HG03558 (cell line): ENCODE results near the gene GALNT7.

ENCODE experiments used
- ATAC-seq: cut with Tn5 transposase; IDR thresholded peaks from one replicate; pipeline ENCODE4 v1.9.1; 2021; ENCODE audit warnings: moderate number of reproducible peaks; ENCODE audit not compliant: unreplicated experiment; ENCODE audit errors: extremely low read depth

GALNT7 gene

DNA sequence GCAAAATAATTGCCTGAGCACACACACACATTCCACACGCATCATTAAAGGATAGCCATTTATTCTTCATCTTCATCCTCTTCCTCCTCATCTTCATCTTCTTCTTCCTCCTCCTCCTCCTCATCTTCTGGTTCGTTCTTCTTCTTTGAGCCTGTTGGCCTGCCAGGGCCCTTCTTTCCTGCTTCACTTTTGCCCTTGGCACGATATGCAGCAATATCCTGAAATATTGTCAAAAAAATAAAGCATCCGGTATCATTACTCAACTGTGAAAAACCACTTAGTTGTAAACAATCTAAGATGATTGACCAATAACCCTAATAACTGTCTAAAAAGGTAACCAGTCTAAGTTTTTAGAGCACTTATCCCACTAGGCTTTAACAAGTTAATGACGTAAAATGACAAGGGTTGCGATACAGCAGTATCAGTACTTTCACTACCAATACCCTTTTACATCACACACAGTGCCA, 163.4 kb downstream of the GALNT7 start:
- ATAC-seq, result no peak

DNA sequence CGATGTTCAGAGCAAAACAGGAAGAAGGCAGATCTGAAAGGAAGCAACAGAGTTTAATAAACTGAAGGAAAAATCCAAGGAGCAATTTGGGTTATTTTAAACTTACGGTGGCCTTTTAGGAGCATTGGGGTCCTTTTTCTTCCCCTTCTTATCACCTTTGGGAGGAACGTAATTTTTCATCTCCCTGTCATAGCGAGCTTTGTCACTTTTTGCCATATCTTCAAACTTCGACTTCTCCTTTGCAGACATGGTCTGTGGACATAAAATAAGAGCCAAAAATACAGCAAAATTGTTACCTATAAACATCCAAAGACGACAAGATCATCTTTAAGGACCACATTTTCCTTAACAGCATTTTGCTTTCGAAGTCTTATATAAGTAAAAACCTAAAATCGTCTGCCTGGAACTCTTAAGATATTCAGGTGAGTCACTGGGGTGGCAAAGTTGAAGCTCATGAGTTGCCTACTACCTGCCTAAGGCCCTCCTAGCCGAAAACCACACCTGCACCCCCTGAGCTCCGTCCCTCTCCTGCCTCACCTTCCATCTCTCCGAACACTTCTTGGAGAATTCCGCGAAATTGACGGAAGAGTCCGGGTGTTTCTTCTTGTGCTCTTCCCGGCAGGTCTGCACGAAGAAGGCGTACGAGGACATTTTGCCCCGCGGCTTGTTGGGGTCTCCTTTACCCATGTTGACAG, 164.5 kb downstream of the GALNT7 start:
- no peak for ATAC-seq

DNA sequence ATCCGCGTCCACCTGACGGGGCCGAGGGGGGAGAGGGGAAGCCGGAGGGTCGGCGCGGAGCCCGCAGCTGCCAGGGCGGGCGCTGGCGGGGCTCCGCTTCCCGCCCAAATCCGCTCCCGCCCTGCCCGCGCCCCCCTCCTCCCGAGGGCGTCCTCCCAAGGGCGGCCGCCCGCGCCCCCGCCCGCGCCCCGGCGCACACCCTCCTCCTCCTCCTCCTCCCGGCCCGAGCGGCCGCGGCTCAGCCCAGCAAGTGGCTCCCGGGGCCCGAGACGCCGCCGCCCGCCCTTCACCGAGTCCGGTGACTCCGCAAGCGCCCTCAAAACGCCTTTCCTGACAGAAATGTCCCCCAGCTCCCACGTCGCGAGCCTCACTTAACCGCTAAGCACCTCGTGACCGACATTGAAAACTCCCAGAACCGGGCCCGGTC, 165.1 kb downstream of the GALNT7 start:
- no peak for ATAC-seq

DNA sequence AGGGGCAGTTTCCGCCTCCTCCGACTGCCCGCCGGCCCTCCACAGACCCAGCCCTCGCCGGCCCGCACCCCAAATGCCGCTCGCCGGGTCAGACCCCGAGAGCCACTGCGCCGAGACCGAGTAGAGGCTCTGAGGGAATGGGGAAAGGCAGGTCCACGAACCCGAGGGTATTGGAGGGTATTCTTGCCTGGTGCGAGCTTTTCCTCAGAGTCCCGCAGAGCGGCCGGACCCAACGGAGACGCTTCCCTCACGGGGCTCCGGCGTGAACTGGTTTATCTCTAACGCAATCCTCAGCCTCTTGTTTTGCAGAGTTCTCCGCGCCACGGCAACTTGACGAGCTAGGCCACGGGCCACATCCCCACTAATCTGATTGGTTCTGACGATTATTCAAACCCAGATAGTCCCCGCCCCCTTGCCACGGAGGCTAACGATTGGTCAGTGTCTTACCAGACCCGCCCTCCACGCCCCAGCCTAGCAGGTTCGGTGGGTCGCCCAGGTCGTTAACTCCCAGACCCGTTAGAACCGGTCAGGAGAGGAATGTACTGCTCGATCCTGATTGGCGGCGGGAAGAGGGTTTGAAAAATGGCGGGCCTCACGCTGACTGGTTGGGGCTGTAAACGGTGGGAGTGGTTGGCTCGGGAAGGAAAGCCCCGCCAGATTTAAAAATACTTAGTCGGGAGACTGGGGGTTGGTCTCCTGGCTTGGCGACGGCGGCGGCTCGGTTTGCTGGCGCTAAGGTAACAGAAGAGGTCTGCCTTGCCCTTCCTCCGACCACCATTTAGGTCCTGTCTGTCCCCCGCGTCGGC, 165.7 kb downstream of the GALNT7 start, which contains the start of gene HMGB2:
TSS of gene HMGB2 (minus strand) at position 274 of the 806 bp plus-strand sequence. CDS start 709 bp downstream, outside the sequence.
- peak; percentile 81 for ATAC-seq

DNA sequence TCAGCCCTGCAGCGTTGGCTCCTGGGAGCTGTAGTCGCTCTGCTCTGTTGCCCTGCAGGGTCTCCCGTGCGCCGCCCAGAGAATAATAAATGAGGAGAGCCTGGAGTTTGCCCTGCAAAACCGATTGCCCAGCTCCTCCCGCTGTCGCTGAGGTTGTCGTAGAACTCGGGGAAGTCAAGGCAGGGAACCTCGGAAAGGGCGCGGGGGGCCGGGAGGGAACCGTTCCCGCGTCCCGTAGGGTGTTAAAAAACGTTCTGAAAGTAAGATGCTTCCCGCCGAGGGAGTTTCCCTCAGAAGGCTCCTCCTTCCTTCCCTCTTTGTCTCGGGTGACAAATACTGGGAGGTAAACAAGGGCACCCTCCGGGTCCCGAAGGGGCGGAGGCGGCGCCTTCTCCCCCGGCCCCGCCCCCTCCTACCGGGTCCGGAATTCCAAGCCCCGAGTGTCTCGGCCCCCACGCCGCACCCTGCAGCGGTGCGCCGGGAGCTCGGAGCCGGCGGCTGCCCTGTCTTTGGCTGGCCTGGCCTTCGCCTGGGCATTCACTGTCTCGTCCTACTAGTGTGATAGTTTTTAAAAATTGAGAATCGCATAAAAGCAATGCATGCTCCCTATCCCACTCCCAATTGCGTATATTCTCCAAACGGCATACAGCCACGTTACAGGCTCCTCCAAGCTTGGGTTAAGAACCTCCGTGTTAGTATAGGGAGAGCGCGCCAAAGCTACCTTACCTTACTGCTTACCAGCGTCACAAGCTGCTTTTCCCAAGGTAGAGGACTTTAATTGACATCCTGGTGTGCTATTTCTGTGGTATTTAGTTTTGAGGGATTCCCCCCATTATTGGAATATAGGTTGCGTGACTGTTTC, 166.5 kb downstream of the GALNT7 start:
- ATAC-seq, result peak; percentile 24

DNA sequence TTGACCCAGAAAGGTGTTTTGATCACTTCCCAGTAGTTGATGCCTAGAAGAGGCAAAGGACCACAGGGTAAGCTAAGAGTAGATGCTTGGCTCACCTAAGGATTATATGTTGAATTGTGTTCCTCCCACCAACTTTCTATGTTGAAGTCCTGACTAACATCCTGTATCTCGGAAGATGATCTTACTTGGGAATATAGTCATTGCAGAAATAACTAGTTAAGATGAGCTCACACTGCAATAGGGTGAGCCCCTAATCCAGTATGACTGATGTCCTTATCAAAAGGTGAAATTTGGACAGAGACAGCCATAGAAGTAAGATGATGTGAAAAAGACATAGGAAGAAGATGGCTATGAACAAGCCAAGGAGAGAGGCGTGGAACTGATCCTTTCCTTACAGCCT, 168.9 kb downstream of the GALNT7 start:
- no peak for ATAC-seq

DNA sequence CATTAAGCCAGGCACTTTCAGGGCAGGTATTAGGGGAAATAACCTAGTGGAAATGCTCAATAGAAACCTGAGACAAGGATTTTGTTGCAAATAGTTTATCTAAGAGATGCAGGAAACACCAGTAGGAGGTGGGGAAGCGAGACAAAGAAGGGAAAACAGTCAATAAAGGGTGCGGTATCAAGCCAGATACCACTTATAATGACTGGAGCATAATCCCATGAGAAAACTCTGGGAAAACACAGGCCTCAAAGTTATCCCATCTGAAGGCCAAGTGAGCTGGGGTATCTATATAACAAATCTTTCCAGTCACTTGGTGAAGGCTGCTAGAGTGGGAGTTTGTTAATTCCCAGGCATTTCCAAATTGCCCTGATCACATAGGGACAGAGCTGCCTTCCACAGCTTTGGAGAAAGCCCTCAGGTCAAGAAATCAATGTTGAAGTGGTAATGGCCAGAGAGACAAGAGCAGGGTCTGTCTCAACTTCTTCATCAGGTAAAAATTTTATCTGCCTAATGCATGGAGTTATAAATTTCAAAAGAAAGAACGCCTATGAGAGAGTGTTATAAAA, 175.3 kb downstream of the GALNT7 start:
- ATAC-seq, result no peak

DNA sequence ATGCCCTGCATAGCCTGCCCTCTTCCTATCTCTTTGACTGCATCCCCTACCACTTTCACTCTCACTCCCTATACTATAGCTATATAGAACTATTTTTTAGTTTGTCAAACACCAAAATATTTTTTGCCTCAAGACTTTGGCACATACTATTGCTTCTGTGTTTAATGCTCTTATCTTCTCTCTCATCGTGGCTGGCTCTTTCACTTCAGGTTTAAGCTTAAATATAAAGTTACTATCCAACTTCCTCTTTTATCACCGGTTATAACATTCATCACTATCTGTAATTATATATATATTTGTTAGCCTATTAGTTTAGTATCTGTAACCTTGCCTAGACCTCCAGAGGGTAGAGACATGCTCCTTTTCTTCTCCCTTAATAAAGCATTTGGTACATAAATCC, 177.0 kb downstream of the GALNT7 start:
- no peak for ATAC-seq

DNA sequence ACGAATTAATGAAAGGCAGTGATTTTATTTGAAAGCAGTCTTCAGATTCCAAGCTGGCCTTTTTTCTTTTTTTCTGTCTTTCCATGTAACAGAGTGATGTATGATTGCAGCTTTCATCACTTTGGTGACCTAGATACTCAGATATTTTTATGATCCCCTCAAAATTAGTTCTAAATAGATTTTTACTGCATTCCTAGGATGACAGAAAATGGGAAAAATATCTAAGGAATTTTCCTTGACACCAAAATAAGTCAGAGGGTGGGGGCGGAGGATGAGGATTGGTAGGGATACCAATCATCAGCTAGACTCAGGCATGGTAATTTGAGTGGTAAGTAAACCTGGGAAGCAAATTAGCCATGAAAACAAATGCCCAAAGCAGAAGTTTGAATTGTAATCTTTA, 177.5 kb downstream of the GALNT7 start:
- no peak for ATAC-seq

DNA sequence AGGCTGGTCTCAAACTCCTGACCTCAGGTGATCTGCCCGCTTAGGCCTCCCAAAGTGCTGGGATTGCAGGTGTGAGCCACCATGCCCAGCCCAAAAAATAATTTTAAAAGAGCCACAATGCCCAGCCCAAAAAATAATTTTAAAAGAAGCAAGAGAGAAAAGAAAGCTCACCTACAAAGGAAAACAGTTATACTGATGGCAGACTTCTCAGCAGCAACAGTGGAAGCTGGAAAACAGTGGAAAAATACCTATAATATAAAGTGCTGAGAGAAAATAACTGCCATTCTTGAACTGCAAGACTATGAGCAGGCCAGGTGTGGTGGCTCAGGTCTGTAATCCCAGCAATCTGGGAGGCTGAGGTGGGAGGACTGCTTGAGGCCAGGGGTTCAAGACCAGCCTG, 178.9 kb downstream of the GALNT7 start:
- ATAC-seq, result no peak

DNA sequence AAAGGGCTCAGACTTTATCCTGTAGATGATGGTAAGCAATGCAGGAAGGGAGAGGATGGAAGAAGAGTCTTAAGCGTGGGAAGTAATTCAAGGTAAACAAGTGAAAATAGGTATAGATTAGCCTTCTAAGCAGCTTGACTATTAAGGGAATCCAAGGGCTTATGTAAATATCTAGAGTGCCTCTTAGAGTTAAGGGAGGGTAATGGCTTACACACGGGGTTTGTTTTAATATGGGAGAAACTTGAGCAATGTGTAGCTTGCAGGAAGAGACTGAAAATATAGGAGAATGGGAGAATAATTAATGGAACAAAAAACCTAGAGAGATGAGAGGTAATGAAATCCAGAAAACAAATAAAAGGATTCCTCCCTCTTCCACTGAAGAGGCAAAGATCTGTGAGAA, 189.3 kb downstream of the GALNT7 start:
- no peak for ATAC-seq

DNA sequence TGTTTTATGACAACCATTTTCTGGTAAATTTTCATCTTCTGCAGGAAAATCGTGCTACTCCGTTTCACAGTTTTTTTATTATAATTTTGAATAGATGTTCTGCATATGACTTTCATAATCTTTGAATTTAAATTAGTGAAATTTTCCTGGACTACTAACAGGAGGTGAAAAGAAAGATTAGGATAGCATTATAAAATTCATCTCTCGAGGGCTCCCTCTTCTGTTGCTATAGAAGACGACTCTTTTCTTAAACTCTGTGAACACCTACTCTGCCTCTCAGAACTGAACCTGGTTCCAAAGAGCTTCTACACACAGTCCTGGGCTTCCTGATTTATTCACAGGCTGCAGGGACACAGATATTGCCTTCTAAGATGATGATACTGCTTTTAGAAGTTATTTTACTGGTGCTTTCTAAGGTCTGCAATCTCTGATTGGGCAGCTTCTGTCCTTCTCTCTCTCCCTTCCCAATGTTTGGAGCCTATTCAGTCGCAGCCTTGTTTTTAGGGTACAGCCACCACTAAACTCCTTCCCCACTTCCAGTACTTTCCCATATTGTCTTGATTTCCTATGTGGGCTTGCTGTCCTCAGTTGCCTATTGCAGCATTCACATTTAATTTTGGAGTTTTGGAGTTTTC, 192.1 kb downstream of the GALNT7 start:
- no peak for ATAC-seq

DNA sequence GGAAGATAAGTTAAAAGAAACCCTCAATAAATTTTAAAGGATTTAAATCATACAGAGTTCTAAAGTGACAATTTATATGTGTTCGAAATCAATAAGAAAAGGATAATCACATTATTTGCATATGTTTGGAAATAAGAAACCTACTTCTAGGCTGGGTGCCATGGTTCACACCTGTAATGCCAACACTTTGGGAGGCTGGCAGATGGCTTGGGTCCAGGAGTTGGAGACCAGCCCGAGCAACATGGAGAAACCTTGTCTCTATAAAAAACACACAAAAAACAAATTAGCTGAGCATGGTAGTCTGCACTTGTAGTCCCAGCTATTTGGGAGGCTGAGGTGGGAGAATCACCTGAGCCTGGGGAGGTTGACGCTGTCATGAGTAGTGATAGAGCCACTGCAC, 194.1 kb downstream of the GALNT7 start:
- no peak for ATAC-seq

DNA sequence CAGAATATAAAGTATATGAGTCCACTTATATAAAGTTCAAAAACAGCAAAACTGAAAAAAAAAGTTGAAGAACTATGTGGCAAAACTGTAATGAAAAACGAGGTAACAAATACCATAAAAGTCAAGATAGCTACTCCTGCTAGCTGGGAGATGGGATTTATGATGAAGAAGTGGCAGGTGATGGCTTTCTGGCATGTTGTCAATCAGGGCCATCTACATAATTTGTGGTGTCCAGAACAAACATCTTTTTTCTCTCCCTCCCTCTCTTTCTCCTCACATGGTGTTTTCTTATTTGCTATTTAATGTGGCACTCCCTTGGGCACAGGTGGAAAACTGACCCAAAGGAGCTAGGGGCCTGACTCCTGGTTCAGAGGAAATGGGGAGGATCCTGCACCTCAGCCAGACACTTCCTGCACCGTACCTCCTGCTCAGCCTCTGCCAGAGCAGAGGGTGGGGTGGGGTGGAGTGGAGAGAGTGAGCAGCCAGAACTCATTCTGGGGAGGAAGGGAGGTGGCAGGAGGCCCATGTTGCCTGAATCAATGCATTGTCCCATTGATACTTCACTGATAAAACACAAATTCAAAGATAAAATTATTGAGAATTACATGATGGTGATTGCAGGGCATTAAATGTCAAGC, 196.9 kb downstream of the GALNT7 start:
- no peak for ATAC-seq

DNA sequence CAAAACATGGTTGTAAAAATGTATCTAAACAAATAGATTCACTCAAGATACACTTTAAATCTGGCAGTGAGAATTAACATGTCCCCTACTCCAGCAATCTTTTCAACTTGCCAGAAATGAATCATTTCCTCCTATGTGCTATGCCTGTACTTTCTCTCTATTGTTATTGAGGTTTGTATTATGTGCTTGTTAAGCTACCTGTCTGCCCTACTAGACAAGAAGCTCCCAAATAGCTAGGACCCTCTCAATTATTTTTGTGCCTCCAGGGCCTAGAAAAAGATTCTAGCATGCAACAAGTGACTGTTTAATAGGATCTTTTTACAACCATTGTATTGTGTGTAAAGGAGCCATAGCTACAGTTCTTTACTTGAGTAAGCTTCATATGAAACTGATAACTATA, 198.7 kb downstream of the GALNT7 start:
- peak; percentile 22 for ATAC-seq

DNA sequence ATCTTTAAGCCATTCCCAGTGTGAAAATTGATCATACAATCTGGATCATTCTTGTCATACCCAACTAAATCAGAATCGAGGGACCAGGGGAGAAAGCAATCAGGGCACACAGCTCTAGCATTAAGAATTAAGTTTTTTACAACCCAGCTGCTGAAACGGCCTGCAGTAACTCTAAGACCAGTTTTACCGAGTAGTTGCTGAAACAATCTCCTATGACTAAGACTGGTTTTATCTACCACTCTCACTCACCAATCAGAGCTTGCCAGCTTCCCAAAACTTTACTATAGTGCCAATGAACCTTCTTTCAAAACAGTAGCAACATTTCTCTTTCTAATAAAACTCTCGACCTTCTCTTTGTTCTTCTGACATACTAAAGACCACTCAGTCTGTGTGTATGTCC, 199.3 kb downstream of the GALNT7 start:
- ATAC-seq, result no peak

DNA sequence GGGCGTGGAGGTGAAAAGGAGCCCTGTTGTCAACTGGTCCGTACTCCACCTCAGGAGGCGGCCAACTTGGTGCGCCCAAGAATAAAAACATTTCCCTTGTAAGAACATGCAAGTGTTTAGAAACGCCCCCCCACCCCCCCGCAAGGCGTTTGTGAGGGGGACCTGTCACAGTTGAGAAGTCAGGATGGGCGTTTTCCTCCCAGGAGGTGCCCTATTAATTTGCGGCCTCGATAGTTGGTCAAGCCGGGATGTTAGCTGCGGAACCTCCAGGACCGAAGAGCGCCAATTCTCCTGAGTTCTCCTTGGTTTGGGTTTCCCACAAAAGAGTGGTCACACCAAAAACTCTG, 201.5 kb downstream of the GALNT7 start:
- no peak for ATAC-seq

DNA sequence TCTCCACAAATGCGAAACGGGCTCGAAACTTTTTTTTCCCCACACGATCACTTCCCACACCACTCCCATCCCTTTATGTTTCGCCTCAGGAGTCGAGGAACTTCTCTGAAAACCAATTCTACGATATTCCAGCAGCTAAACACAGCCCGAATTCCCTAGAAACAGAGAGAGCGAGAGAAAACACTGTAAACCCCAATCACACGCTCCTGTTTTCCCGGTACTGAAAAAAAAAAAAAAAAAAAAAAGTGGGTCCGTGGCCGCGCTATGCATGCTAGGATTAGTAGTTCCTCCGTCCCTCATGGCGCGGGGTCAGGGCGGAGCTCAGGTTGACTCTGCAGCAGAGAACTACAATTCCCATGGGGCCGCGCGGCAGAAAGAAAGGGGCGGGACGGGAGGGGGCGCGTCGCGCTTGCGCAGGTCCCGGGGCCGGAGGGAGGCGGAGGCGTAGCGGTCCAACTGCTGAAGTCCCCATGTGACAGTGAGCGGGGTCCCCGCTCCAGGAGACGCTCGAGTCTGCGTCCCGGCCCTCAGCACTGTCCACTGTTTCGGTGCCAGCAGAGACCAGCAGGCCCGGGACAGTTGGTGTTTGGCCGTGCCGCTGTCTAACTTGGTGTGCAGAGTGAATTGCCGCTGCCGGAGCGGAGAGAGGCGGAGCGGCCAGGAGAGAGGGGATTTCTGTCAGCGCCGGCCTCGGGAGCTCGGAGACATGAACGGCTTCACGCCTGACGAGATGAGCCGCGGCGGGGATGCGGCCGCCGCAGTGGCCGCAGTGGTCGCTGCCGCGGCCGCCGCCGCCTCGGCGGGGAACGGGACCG, 202.1 kb downstream of the GALNT7 start, which contains the start of gene SAP30:
TSS of gene SAP30 (plus strand) at position 478 of the 815 bp plus-strand sequence. CDS start at position 707, 229 bp downstream.
- ATAC-seq, result peak; percentile 44
